GM21423 (cell line): ENCODE data around the gene TWIST2.

Source experiments
- ATAC-seq: cut with Tn5 transposase; IDR thresholded peaks from one replicate; pipeline ENCODE4 v1.9.1; 2021; ENCODE audit warnings: mild to moderate bottlenecking, moderate library complexity; ENCODE audit not compliant: unreplicated experiment

TWIST2 gene

DNA sequence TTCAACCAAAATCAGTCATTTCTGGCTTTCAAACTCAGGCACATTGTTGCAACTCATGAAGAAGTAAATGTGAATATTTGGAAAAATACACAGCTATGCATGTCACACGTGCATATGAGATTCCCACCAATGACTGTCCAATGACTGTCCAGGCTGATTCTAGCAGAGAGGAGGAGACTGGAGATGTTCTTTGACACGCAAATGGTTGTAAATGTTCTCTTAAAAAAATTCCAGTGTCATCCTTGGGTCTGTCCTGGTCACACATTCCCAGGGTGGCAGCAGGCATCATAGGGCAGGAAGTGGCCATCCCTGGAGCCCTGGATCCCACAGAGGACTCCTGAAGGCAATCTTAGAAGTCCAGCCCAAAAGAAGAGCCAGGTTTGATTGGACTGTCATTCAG lies 40.9 kb downstream of the TWIST2 start:
- ATAC-seq = no peak

DNA sequence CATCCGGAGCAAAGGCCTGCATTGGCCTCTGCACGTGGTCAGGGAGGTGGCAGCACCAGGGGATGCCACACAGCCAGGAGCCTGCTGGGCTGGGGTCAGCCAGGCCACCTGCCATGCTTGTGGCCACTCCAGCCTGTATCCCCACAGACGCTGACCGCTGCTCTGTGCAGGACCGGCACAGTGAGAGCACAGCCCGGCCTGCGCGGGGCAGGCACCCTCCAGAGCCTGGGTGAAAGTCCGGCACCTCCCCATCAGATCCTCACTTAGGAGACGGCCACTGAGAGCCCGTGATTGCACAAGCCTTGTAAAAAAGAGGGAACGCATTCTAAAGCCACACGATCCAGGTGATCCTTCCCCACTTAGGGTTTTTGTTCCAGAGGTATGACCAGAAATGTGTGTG lies 42.2 kb downstream of the TWIST2 start:
- no peak for ATAC-seq

DNA sequence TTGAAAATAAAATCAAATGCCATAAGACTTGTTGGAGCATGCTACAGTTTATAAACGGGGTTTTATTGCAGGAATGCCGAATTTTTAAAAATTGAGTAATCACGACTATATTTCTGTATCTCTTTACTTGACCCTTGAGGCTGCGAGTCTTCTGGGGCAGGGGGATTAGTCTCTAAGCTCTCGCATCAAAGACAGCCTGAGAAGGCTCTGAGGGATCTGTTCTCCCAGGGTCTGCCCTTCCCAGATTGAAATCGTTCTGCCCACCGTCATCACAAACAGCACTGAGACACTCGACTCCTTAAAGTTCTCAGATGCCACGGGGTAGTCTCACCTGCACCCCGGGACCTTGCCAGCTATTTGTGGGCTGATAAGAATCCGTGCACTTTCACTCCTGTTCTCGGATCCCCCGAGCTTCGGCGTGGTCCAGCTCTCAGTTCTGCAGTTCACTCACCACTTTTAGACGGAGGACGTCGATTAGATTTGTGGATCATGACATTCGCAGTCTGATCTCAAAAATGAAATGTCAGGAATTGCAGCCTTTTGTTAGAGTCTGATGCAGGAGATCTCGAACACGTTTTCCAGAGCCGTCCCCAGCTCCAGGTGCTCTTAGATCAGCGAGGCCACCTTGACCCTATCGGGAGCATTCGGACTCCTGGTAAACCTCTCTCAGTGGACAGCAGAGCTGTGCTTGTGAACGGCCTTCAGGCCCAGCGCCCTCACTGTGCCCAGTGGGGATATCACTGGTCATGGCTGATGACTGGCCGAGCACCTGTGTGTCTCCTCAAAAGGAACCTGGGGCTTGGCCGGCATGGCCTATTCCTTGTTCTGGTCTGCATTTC lies 43.0 kb downstream of the TWIST2 start:
- no peak for ATAC-seq

DNA sequence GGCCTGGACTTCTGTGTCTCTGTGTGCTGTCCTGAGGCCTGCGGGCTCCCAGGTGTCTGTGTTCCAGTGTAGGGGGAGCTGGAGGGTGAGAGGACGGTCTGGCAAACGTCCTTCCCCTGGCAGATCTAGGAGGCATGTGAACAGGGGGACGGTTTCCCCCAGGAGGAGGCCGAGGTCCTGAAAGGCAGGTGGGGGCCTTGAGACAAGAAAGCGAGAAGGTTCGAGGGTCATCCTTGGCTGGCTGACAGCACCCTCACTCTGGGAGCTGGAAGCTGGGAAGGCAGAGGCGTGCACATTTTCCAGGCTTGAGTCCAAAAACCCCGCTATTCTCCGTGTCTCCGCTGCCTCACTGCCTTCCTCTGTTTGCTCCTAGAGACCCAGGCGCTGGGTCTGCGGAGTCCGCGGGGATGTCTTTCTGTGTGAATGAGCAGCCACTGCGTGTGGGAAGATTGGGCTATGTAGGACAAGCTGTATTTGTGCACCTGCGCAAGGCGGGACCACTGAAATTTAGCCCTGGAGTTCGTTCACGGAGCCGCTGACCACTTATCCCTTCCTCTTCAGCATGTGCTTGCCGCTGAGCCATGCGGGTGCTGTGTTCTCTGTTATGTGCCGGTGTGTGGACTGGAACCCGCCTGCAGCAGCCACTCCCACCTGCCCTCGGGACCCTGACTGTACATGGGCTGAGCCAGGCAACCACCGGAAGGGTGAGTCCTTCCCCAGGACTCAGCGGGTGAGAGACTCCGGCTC lies 43.7 kb downstream of the TWIST2 start:
- no peak for ATAC-seq

DNA sequence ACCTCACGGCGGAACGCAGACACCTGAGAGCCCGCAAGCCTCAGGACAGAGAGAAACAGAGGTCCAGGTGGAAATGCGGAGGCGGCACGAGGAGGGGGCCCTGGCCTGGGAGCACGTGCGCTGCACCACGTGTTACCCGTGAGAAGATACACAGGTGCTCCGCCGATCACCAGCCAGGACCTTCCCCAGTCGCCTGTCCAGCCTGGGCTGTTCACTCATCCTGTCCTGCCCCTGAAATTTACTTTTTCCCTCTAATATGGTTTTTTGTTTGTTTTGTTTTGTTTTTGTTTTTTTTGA lies 44.3 kb downstream of the TWIST2 start:
- no peak for ATAC-seq

DNA sequence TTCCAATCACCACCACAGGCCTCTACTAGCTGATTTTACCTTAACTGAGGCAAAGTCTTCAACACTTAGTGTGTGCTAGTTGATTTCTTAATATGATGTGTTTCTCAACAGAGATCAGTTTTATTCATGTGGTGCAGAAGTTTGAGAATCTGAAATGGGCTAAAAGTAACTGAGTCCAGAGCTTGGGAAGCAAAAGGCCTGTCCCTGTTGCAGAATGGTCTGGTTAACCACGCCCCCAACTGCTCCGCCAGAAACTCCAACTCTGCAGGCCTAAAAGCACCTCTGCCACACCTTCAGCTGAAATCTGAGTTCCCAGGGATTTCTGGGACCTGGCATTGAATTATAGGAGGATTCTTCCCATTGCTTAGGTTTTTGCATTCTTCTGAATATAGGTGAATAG lies 44.9 kb downstream of the TWIST2 start:
- ATAC-seq = no peak

DNA sequence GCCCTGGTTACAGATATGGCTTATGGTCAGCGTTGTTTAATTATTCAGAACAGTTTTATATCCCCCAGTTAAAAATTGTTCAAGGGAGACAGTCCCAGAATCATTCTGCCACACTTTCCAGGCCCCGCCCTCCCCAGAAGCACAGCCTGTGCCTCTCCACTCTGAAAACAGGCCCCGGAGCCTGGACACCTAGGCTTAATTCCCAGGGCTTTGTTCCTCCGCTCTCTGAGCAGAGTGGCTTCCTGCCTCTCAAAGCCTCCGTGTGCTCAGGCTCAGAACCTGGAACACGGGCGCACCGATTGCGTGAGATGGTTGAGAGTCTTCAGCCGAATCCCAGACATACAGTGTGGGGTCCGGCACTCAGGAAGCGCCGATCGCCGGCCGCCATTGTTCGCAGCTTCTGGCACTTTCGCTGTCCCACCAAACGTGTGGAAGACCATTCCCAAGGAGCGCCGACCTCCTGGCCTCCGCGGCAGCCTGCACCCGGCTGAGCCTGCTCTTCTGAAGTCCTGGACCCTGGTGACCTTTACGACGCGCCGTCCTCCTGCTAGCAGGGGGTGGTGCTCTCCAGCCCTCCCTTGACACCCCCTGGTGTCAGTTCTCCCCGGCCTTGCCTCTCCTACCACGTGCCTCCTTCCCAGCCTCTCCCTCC lies 45.6 kb downstream of the TWIST2 start:
- ATAC-seq = no peak

DNA sequence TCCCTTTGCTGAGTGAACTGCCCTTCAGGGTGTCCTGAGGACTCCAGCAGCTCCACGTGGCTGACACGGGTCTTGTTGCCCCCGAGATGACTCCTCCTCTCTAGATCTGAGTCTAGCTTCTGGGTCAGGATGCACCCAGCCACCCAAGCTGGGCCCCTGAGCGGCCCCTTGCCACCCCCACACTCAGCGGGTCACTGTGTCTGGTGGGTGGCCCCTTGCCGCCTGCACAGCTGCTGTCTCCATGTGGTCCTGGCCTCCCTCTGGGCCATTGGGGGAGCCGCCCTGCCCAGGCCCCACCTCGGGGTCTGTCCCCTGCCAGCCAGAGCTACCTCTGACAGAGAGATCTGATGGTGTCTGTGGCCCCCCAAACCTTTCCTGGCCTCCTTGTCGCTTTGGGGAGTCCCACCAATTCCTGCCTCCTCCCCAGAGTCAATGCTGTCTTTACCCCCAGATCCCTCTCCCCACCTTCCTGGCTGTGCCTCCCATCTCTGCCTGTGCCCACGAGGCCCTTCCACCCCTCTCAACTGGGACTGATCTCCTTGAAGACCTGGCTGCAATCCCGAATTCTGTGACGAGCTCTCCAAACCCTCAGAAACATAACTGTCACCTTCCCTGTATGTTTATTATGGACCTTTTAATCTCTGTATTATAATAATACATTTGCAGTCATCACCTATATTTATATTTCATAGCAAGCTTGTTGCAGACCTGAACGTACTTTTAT lies 46.5 kb downstream of the TWIST2 start:
- ATAC-seq = no peak

DNA sequence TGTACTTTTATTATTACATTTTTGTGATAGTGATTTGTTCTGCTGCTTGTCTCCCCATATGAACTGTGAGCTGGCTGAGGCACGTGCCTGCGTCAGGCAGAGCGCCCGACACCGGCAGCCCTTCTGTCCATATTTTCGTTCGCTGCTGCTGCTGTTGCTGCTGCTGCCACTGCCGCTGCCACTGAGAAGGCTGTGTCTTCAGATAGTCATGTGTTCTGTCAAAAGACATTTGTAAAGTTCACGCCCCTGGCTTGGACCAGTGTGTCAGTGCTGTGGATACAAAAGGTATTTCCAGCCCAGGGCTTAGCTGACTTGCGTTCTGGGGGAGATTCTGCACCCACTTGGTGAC lies 47.0 kb downstream of the TWIST2 start:
- no peak for ATAC-seq

DNA sequence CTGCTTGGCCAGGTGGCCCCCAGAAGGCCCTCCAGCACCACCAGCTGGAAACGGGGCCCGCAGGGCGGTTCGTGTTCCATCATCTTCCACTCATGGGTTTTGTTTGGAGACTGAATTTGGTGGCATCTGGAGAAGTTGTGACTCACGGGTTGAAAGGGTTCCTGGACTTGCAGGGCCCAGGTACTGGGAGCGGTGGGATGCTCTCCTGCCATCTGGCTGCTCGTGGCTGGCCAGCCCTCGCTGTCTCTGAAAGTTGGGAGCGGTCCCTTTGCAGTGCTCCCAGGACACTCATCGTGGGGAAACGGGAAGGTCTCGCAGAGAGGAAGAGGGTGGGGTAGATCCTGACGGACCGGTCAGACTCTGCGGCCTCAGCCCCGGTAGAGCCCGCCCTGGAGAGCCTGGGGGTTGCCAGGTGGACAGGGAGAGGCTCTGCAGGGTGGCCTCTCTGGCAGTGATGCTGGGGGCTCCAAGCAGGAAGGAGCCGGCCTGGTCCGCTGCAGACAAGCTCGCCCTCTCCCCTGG lies 47.5 kb downstream of the TWIST2 start:
- ATAC-seq = no peak

DNA sequence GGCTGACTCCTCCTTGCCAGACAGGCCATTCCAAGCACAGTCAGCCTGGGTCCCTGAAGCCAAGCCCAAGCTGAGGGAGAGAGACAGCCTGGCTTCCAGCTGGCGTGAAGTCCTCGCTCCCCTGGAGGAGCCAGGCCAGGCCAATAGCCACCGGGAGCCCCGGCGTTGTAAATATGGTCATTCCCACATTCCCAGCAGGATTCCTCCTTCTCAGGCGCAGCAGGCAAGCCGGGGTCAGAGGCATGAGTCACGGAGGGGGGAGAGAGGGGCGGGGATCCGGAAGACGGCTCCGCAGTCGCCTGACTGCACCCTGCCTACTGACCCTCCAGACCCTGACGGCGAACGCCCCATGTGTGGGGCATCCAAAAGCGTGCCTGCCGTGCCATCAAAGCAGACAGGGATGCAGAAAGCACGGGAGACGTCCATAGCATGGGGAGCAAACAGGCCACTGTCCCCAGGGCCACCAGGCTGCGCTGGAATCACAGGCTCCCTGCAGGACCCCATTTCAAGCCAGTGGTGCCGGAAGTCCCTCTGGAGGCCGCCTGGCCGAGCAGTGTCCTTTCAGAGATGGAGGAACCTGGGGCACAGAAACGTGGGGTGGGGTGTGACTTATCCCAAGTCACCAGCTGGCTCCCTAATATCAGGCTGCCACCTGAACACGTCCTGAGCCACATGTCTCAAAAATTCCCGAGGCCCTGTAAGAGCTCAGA lies 48.2 kb downstream of the TWIST2 start:
- ATAC-seq = no peak

DNA sequence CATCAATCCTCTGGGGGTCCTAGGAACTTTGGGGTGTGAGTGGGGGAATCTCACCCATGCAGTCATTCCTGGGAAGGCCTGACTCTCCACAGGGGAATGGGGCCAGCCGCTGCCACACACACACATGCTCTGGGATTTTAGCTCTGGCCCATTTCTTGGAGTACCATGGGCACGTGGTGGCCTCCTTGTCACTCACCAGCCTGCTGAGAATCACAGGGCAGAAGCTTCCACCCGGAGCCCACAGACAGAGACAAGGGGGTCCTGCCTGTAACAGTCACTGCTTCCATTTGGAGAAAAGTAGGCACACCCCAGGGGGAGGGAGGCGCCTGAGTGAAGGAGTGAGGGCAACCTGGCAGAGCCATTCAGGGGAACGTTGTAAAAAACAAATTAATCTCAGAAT lies 48.8 kb downstream of the TWIST2 start:
- ATAC-seq = no peak

DNA sequence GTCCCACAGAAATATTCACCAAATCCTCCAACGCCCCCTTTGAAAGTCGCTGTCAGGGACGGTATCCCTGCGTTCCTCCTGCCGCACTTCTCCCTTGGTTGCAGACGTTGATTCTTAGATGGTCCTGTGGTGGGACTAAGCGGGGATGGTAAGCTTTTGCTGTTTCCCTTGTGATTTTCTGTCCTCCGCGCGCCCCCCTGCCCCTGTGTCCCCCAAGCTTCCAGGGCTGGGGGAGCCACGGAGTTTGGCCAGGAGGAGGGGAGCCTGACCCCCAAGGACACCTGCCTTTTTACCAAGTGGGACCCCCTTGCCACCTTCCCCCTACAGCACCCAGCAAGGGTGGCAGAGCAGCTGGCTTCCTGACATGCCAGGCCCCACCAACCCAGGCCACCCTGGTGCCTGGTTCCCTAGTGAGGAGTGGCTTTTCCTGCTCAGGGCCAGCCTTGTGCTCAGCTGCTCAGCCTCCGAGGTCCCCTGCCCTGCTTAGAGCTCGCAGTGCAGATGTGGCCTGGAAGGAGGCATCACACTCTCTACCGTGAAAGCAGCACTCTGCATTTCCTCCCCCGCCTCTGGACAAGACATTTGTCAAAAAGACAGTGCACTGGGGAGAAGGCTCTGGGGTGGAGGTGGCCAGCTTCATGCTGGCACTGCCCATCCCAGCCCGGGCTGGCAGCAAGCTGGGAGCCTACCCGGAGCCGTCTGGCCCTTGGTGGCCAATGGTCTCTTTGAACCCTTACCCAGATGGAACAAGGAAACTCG lies 49.4 kb downstream of the TWIST2 start:
- ATAC-seq = no peak

DNA sequence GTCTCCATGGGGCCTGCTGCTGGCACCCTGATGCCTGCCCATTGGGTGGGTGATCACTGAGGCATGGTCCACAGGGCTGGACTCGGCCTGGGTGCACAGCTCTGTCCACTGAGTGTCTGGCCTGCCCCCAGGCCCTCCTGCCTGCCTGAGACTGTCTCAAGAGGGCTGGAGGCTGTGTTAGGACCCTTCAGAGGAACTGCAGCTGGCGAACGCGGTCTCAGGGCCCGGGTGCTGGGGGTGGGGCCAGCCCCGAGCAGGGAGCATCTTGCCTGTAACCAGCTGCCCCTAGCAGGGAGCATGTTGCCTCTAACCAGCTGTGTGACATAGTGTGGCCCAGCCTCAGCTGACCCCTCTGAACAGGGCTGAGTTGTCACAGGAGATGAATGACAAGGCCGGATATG lies 50.0 kb downstream of the TWIST2 start:
- no peak for ATAC-seq

DNA sequence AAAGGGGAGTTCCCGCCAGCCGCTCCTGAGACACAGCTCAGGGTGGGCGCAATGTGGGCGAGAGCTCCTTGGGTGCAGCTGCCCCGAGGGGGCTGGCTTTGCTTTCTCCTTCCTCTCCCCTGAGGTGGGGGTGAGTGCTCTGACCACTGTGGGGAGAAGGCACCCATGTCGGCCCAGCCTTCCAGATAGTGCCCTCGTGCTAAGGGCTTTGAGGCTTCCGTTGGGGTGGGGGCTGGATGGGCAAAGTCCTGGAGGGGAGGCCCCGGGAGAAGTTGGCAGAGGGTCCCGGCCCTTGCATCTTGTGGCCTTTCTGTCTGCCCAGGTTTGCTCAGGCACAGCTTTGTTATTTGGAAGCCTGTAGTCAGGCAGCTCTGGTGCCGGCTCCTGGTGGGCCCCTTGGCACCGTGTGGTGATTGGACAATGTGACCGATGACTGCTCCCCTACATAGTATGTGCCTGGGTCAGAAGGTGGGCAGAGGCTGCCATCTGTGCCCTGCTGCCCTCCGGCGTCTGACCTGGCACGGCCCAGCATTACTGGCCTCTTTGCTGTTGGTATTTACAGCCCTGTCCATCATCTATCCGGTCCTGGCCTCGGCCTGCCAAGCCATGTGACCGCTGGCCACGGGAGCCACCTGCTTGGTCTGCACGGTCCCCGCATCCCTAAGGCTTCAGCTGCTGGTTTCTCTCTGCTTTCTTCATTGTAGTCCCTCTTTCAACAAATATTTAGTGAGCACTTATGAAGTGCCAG lies 50.8 kb downstream of the TWIST2 start:
- no peak for ATAC-seq

DNA sequence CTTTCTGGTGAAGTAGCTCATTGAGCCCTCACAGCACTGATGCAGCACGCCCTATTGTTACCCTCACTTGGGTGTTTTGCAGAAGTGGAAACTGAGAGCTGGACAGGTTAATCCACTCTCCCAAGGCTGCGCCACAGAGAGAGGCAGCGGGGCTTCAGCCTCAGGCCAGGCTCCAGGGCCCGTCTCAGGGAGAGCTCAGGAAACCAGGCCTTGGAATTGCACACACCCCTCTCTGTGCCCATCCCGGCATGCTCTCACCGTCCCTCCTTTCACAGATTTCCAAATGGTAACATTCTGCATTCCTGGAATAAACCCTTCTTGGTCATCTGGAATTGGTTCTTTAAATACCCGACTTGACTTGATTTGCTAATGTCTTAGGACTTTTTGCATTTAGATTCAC lies 51.5 kb downstream of the TWIST2 start:
- no peak for ATAC-seq

DNA sequence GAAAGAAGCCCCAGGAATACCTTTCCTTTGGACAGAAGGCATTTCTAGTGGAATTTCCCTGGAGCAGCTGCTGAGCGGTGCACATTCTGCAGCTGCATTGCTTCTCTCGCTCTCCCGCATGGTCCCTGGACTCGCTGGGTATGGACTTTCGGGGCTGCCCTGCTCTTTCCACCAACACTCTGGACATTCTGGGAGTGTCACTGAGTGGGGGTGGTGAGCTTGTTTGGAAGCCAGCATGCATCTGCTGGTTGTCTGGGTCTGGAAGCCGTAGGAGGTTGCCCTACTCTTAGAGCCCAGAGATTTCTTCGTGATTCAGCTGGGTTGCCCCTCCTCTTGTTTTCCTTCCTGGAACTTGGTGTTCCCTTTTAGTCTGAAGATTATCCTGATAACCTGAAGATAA lies 52.6 kb downstream of the TWIST2 start:
- no peak for ATAC-seq

DNA sequence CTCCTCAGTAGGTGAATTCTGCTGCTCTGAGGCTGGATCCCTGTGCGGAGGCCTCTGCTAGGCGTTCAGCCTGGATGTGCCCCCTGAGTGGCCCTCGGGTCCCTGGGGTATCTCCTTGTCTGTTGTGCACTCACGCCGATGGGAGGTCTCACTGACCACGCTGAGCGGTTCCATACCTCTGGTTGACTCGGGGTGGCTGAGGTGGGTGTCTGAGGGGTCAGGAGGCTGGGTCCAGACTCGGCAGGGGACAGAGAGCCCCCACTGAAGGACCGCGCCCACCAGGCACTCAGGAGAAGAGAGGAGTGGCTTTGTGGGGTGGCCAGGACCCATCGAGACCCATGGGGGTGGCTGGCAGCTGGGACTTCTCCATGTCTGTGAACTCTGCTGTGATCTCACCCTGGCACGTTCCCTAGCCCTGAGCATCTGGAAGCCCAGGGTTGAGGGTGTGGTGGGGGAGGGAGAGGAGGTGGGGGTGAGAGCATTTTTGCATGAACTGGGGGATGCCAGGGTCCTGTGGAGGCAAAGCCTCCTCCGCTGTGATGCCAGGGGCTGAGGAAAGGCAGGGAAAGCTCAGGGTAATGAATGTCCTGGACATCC lies 53.7 kb downstream of the TWIST2 start:
- ATAC-seq = no peak

DNA sequence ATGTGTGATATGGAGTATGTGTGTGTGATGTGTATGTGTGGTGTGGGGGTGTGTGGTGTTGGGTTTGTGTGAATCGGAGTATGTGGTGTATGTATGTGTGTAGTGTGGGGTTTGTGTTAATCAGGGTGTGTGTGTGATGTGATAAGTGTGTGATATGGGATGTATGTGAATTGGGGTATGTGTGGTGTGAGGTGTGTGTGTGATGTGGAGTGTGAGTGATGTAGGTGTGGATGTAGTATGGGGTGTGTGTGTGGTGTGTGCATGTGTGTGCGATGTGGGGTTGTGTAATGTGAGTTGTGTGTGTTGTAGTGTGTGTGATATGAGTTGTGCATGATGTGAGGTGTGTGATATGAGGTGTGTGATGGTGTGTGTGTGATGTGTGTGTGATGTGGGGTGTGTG lies 54.4 kb downstream of the TWIST2 start:
- no peak for ATAC-seq
